T-helper 2 cell treated with Interferon-gamma antibody and Interleukin-4, amounts not matched to agents 5 μg/mL and 100 μg/mL, for 36 hours (primary cell): ENCODE data around the gene VIPR2.
"Not testable (repeated sequence)": the region's sequence is repeated elsewhere in the genome, so short reads cannot be mapped to it uniquely, and the experiment has no call there.

Source experiments
- DNase-seq: peaks from one replicate; pipeline ENCODE4 v3.0.0; 2021; ENCODE audit warnings: low spot score
- H3K27ac Mint-ChIP-seq: one replicate; pipeline ENCODE4 v1.8.0; 2021; ENCODE audit warnings: mild to moderate bottlenecking, mixed read lengths
- H3K27me3 Mint-ChIP-seq: one replicate; pipeline ENCODE4 v1.8.0; 2021; ENCODE audit warnings: low read depth, mixed read lengths
- H3K36me3 Mint-ChIP-seq: one replicate; pipeline ENCODE4 v1.8.0; 2021; ENCODE audit warnings: low read depth, mixed read lengths
- H3K4me1 Mint-ChIP-seq: one replicate; pipeline ENCODE4 v1.8.0; 2021; ENCODE audit warnings: low read depth, mixed read lengths
- H3K4me3 Mint-ChIP-seq: one replicate; pipeline ENCODE4 v1.8.0; 2022; ENCODE audit warnings: mild to moderate bottlenecking, moderate library complexity, mixed read lengths
- H3K9me3 Mint-ChIP-seq: one replicate; pipeline ENCODE4 v1.8.0; 2021; ENCODE audit warnings: mixed read lengths

VIPR2 gene

DNA sequence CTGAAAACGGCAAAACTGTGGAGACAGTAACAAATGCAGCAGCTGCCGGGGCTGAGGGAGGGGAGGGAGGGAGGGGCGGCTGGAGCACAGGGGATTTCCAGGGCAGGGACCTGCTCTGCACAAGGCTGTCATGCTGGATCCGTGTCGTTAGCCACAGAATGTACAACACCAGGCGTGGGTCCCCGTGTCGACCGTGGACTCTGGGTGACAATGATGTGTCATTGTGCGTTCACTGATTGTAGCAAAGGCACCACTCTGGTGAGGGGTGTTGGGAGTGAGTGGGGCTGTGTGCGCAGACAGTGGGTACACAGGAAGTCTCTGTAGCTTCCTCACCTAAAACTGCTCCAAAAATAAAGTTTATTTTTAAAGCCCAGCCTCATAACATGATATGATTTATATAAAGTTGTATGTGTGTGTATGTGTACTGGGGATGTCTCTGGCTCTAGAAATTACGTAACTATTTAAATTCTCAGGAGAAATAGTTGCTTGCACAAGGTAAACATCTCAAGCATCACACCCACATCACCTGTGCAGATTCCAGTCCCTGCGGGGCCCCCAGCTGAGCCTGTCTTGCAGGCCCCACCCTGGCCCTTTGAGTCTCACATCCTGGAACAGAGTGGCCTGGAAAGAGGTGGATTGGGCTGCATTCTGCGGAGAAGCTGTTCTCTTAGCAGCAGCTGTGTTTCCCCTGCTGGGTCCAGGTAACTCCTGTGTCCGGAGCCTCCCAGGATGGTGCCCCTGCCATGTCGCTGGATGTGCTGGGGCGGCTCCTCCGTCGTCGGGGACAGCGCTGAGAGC, 152.6 kb downstream of the VIPR2 start:
- peaks cover 38% of the 10 kb centered on the region for H3K27me3 Mint-ChIP-seq
- no peaks in the 10 kb centered on the region for H3K36me3 Mint-ChIP-seq
- DNase-seq, result no peak
- H3K4me3 Mint-ChIP-seq, result peak overlapping the region; percentile 13
- H3K27ac Mint-ChIP-seq, result no peak overlapping the region
- H3K9me3 Mint-ChIP-seq, result peaks cover 7% of the 10 kb centered on the region
- peaks cover 7% of the 10 kb centered on the region for H3K4me1 Mint-ChIP-seq

DNA sequence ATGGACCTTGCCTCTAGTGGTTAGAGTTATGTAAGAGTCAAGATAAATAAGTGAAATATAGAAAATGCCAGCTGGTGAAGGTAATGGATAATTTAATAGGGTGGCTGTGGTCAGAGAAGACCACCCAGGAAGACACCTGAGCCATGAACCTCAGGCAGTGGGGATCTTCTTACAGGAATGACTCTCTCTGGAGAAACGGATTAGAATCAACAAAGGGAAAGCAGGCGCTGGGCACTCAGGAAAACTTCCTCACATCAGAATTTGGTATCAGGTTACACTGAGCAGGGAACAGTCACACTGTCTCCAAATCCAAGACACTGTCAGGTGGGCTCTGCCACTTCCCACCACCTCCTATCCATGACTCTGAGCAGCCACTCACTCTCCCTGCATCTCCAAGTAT, 155.7 kb downstream of the VIPR2 start:
- Mint-ChIP-seq H3K4me3 (no peak overlapping the region), H3K27me3 (peaks cover 29% of the 10 kb centered on the region), H3K36me3 (no peaks in the 10 kb centered on the region), H3K27ac (no peak overlapping the region), H3K4me1 (peaks cover 7% of the 10 kb centered on the region), H3K9me3 (peaks cover 12% of the 10 kb centered on the region)
- DNase-seq, result no peak

DNA sequence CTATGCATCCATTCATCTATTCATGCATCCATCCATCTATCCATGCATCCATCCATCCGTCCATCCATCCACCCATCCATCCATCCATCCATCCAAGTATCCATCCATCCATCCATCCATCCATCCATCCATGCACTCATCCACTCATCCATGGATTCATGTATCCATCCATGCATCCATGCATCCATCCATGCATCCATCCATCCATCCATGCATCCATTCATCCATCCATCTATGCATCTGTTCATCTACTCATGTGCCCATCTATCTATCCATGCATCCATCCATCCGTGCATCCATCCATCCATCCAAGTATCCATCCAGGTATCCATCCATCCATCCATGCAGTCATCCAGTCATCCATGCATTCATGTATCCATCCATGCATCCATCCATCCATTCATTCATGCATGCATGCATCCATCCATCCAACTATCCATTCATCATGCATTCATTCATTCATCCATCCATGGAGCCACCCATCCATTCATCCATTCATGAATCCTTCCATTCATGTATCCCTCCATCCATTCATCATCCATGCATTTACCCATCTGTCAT, 156.3 kb downstream of the VIPR2 start:
- H3K27ac Mint-ChIP-seq, result no peak overlapping the region
- no peaks in the 10 kb centered on the region for H3K36me3 Mint-ChIP-seq
- H3K27me3 Mint-ChIP-seq, result peaks cover 24% of the 10 kb centered on the region
- no peak overlapping the region for H3K4me3 Mint-ChIP-seq
- peaks cover 13% of the 10 kb centered on the region for H3K9me3 Mint-ChIP-seq
- peaks cover 7% of the 10 kb centered on the region for H3K4me1 Mint-ChIP-seq
- no peak for DNase-seq

DNA sequence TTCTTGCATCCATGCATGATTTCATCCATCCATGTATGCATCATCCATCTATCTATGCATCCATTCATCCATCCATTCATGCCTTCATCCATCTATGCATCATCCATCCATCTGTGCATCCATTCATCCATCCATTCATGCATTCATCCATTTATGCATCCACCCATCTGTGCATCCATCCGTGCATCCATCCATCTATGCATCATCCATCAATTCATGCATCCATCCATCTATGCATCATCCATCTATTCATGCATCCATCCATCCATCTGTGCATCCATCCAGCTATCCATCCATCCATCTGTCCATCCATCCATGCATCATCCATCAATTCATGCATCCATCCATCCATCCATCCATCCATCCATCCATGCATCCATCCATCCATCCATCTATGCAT, 157.0 kb downstream of the VIPR2 start:
- Mint-ChIP-seq H3K27me3 (peaks cover 17% of the 10 kb centered on the region), H3K4me1 (peaks cover 3% of the 10 kb centered on the region), H3K27ac (no peak overlapping the region), H3K4me3 (no peak overlapping the region), H3K36me3 (no peaks in the 10 kb centered on the region), H3K9me3 (peaks cover 20% of the 10 kb centered on the region)
- no peak for DNase-seq

DNA sequence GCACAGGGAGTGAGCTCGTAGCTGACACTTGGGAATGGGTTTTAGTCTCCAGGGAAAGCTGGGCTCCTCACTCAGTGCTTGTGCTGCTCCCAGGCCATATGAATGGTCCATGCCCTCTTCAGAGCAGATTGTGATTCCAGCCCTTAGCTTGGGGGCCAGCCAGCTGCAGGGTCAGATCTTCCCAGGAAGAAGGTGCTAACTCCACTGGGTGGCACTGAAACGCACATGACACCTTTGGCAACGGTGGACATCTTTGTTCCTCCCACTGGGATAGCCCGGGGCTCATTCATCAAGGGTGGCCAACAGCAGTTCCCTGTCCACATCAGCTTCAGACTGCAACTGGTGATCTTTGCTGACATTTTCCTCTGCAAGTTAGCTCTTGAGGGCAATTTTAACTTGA, 159.1 kb downstream of the VIPR2 start:
- DNase-seq, result no peak
- no peaks in the 10 kb centered on the region for H3K36me3 Mint-ChIP-seq
- peaks cover 33% of the 10 kb centered on the region for H3K9me3 Mint-ChIP-seq
- H3K27me3 Mint-ChIP-seq, result peaks cover 2% of the 10 kb centered on the region
- H3K4me3 Mint-ChIP-seq, result no peak overlapping the region
- H3K27ac Mint-ChIP-seq, result no peak overlapping the region
- no peaks in the 10 kb centered on the region for H3K4me1 Mint-ChIP-seq

DNA sequence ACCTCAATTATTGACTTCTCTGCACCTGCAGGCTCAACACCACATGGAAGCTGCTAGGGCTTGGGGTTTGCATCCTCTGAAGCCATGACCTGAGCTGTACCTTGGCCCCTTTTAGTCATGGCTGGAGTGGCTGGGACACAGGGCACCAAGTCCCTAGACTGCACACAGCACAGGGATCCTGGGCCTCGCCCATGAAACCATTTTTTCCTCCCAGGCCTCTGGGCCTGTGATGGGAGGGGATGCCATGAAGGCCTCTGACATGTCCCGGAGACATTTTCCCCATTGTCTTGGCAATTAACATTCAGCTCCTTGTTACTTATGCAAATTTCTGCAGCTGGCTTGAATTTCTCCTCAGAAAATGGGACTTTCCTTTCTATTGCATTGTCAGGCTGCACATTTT, 160.7 kb downstream of the VIPR2 start:
- not testable (repeated sequence) for H3K4me3 Mint-ChIP-seq, H3K4me1 Mint-ChIP-seq, H3K27me3 Mint-ChIP-seq, DNase-seq, H3K36me3 Mint-ChIP-seq, H3K27ac Mint-ChIP-seq
- H3K9me3 Mint-ChIP-seq, result peaks cover 36% of the 10 kb centered on the region

DNA sequence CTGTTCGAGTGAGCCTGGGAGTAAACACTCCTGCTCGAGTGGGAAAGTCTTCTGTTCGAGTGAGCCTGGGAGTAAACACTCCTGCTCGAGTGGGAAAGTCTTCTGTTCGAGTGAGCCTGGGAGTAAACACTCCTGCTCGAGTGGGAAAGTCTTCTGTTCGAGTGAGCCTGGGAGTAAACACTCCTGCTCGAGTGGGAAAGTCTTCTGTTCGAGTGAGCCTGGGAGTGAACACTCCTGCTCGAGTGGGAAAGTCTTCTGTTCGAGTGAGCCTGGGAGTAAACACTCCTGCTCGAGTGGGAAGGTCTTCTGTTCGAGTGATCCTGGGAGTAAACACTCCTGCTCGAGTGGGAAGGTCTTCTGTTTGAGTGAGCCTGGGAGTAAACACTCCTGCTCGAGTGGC, 162.6 kb downstream of the VIPR2 start:
- H3K36me3 Mint-ChIP-seq, H3K4me1 Mint-ChIP-seq, DNase-seq, H3K27ac Mint-ChIP-seq, H3K27me3 Mint-ChIP-seq, H3K4me3 Mint-ChIP-seq: not testable (repeated sequence)
- H3K9me3 Mint-ChIP-seq, result peaks cover 36% of the 10 kb centered on the region

DNA sequence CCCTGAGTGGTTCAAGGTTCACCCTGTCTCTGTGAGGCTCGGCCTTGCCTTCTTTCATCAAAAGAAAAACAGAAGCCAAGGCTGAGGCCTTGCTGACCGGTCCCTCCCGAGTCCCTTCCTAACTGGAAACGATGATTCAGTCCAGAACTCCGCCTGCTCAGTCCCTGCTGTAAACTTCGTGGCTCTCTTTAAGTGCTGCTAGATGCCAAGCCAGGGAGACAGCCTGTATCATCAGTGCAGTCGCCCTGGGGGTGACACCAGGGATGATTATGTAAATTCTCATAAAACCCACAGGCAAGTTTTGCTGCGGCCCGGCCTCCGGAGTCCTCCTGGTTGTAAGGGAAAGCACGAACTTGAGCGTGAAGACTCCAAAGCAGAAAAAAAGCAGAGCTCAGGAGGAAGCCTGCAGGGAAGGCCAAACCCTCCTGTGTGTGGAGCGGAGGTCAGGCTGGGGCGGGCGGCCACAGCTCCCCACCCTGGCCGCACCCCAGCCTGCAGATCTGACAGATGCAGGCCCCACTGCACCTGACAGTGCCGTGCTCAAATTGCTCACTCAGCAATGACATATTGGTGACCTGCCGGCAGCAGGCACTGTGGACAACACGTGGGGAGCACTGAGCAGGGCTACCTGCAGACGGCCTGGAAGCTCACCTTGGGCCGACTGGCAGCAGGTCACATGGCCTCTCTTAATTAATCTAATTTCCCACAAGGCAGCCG, 164.9 kb downstream of the VIPR2 start:
- H3K9me3 Mint-ChIP-seq, result peaks cover 34% of the 10 kb centered on the region
- peaks cover 3% of the 10 kb centered on the region for H3K36me3 Mint-ChIP-seq
- no peak overlapping the region for H3K27ac Mint-ChIP-seq
- H3K4me3 Mint-ChIP-seq, result no peak overlapping the region
- DNase-seq, result no peak
- H3K4me1 Mint-ChIP-seq, result peaks cover 16% of the 10 kb centered on the region
- no peaks in the 10 kb centered on the region for H3K27me3 Mint-ChIP-seq

- Mint-ChIP-seq H3K27me3 (no peaks in the 10 kb centered on the region), H3K36me3 (peaks cover 3% of the 10 kb centered on the region), H3K9me3 (peaks cover 27% of the 10 kb centered on the region), H3K4me1 (peaks cover 16% of the 10 kb centered on the region), H3K4me3 (no peak overlapping the region), H3K27ac (no peak overlapping the region)
- no peak for DNase-seq
Observed at GRCh38 chr7:158979023-158979529, 165.6 kb downstream of the VIPR2 start.
